Kidney (tissue), 14 donors: ENCODE measurements around the gene ZDHHC3. TPM values are rescaled to one million over a fixed set of nuclear protein-coding genes. Genes with fewer than 3 reads are reported as not detected.

Source experiments
- DNase-seq, 5 donors: peaks; one replicate each; pipeline ENCODE4 v3.0.0-alpha.2; 2013 to 2020
- FAIRE-seq: peaks from 2 replicates; lab custom pipeline; 2012; peaks lifted over from hg19 to GRCh38; lab: Jason Lieb, UNC
- H3K27ac ChIP-seq, 2 donors: one replicate each; pipeline ENCODE4 v1.7.0; 2013; ENCODE audit warnings: low read depth in 2 of 2, low read length in 2 of 2, inconsistent platforms in 1 of 2
- H3K27me3 ChIP-seq: one replicate; pipeline ENCODE4 v1.7.1; 2013; ENCODE audit warnings: low read length, inconsistent platforms; ENCODE audit not compliant: control insufficient read depth, insufficient read depth
- H3K36me3 ChIP-seq, 3 donors: one replicate each; pipeline versions ENCODE4 v1.7.0 to v1.7.1; 2013; ENCODE audit warnings: low read length in 3 of 3, control low read depth in 1 of 3, inconsistent platforms in 1 of 3; ENCODE audit not compliant: insufficient read depth in 3 of 3, control insufficient read depth in 2 of 3
- H3K4me1 ChIP-seq, 3 donors: one replicate each; pipeline versions ENCODE4 v1.7.0 to v1.7.1; 2013; ENCODE audit warnings: low read length in 3 of 3, inconsistent platforms in 1 of 3, low read depth in 1 of 3; ENCODE audit not compliant: control insufficient read depth in 2 of 3, insufficient read depth in 2 of 3
- H3K4me3 ChIP-seq, 3 donors: one replicate each; pipeline versions ENCODE4 v1.7.0 to v1.8.1; 2013; ENCODE audit warnings: low read length in 3 of 3, control low read depth in 1 of 3, inconsistent platforms in 1 of 3
- H3K9ac ChIP-seq, 3 donors: one replicate each; pipeline versions ENCODE4 v1.7.0 to v1.7.1; 2013; ENCODE audit warnings: low read length in 3 of 3, control low read depth in 1 of 3, inconsistent platforms in 1 of 3
- H3K9me3 ChIP-seq, 3 donors: one replicate each; pipeline versions ENCODE4 v1.7.0 to v1.7.1; 2013; ENCODE audit warnings: low read length in 3 of 3, control low read depth in 1 of 3, inconsistent platforms in 1 of 3; ENCODE audit not compliant: control insufficient read depth in 2 of 3, insufficient read depth in 1 of 3
- intact Hi-C: fragments of 100-400 bp; cut with DNase I; formaldehyde crosslinking; loops from one replicate; pipeline ENCODE4 v1.11.1; 2022
- polyA plus RNA-seq: library from polyadenylated mRNA; stranded (reverse); fragments of 350-450 nt; fragmentation: Illumina TruSeq; extraction: RNeasy Lipid Tissue Mini Kit (QIAGEN cat#74804); gene quantifications from one replicate; pipeline ENCODE4 v1.2.3, GENCODE V29; 2014; ENCODE audit warnings: low read depth, low replicate concordance; ENCODE audit not compliant: insufficient read depth
- total RNA-seq: library from RNA; stranded (reverse); fragmentation: NEBNext Ultra II Directional; extraction: Animal tissue kit (Norgen Biotek cat#: 25700); gene quantifications from one replicate; pipeline ENCODE4 v1.2.1, GENCODE V29; 2021
- TF ChIP-seq, protein P1 (sequence below): IDR thresholded peaks from 3 replicates; pipeline ENCODE4 v1.5.1; 2012; ENCODE audit warnings: mild to moderate bottlenecking, moderate library complexity, borderline replicate concordance; ENCODE audit not compliant: insufficient read depth; ENCODE audit errors: extremely low read depth
- donor health status: control.
- donor health status: control.
- donor health status: control.
- donor health status: control.
- donor health status: control.
- donor health status: DM: yes; HTN: yes; CAD: no.
- donor health status: Normal renal cell carcinoma (clear cell type).

Gene ZDHHC3
- total and polyA plus RNA-seq, 2 donors from 2014 or later = 60.2 to 71.5 TPM

DNA sequence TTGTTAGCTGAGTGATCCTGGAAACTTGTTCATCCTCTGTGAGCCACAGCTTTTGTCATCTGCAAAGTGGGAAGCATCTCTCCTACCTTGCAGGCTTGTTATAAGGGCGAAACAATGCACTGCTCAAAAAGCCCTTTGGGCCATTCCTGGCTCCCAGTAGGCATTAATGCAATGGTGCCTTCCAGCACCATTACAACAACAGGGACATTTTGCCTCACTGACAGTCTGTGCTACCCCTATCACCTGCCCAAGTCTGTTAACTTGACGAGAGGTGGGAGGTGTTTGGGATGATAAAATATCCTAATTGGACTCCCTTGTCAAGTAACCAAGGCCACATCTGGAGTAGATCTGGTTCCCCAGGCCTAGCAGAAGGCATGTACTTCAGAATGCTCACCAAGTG is 44.2 kb downstream of the ZDHHC3 start:
- no peak overlapping the region for H3K9ac ChIP-seq
- H3K27ac ChIP-seq = no peak overlapping the region
- no peak overlapping the region for H3K4me3 ChIP-seq
- H3K27me3 ChIP-seq = no peaks in the 10 kb centered on the region
- intact Hi-C loops = no loop called here
- FAIRE-seq (no peak), DNase-seq (no peak)
- peaks cover 0 to 43% (median 19%) of the 10 kb centered on the region in 3 donors for H3K36me3 ChIP-seq
- TF ChIP-seq, protein P1, sequence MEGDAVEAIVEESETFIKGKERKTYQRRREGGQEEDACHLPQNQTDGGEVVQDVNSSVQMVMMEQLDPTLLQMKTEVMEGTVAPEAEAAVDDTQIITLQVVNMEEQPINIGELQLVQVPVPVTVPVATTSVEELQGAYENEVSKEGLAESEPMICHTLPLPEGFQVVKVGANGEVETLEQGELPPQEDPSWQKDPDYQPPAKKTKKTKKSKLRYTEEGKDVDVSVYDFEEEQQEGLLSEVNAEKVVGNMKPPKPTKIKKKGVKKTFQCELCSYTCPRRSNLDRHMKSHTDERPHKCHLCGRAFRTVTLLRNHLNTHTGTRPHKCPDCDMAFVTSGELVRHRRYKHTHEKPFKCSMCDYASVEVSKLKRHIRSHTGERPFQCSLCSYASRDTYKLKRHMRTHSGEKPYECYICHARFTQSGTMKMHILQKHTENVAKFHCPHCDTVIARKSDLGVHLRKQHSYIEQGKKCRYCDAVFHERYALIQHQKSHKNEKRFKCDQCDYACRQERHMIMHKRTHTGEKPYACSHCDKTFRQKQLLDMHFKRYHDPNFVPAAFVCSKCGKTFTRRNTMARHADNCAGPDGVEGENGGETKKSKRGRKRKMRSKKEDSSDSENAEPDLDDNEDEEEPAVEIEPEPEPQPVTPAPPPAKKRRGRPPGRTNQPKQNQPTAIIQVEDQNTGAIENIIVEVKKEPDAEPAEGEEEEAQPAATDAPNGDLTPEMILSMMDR = no peak
- H3K9me3 ChIP-seq = no peaks in the 10 kb centered on the region
- H3K4me1 ChIP-seq = no peaks in the 10 kb centered on the region

- H3K9me3 ChIP-seq = no peaks in the 10 kb centered on the region
- no peaks in the 10 kb centered on the region for H3K27me3 ChIP-seq
- no peak overlapping the region for H3K4me3 ChIP-seq
- DNase-seq (no peak), FAIRE-seq (no peak)
- TF ChIP-seq, protein P1 = no peak
- H3K4me1 ChIP-seq = no peaks in the 10 kb centered on the region
- no peak overlapping the region for H3K27ac ChIP-seq
- intact Hi-C loops = no loop called here
- peaks cover 0 to 46% (median 21%) of the 10 kb centered on the region in 3 donors for H3K36me3 ChIP-seq
- no peak overlapping the region for H3K9ac ChIP-seq
Observed at GRCh38 chr3:44930911-44931310, 45.1 kb downstream of the ZDHHC3 start.

DNA sequence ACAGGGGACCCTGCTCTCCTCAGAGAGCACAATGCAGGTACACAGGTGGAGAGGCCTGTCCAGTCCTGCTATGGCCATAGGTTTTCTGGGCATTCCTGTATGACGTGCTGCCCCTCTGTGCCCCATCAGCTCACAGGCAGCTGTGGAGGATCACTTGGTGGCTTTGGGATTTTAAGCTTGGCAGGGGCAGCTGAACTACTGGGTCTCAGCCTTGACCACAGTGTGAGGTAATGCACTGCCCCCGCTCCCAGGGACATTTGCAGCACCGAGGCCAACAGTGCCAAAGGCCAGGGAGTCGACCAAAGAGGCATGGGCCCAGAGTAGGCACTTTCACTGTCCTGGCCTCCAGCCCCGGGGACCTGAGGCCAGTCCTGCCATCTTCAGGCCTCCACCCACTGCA is 46.2 kb downstream of the ZDHHC3 start:
- H3K9ac ChIP-seq = no peak overlapping the region
- no peak overlapping the region for H3K4me3 ChIP-seq
- DNase-seq = no peak
- FAIRE-seq = no peak
- TF ChIP-seq, protein P1 = no peak
- no peak overlapping the region for H3K27ac ChIP-seq
- H3K9me3 ChIP-seq = no peaks in the 10 kb centered on the region
- H3K27me3 ChIP-seq = no peaks in the 10 kb centered on the region
- H3K36me3 ChIP-seq = peaks cover 0 to 50% (median 21%) of the 10 kb centered on the region in 3 donors
- intact Hi-C loops = no loop called here
- H3K4me1 ChIP-seq = no peaks in the 10 kb centered on the region

GRCh38 chr3:44927371-44927770 is 48.6 kb downstream of the ZDHHC3 start:
- Histone ChIP-seq H3K27me3 (no peaks in the 10 kb centered on the region), H3K9ac (no peak overlapping the region), H3K36me3 (peaks cover 0 to 40% (median 15%) of the 10 kb centered on the region in 3 donors), H3K4me3 (no peak overlapping the region), H3K9me3 (no peaks in the 10 kb centered on the region), H3K4me1 (peaks cover 0 to 2% (median 0%) of the 10 kb centered on the region in 3 donors), H3K27ac (no peak overlapping the region)
- TF ChIP-seq, protein P1 = no peak
- no peak for DNase-seq
- intact Hi-C loops = no loop called here
- no peak for FAIRE-seq
